Measurements from ENCODE around the gene STARD5.

GRCh38 chr15:81296186-81296585 is 27.8 kb downstream of the STARD5 start:
- TF ChIP-seq POLR2A (IDR thresholded peaks at IDR 0.05) (no peak), EP300 (IDR thresholded peaks at IDR 0.05) (no peak)

Data from tibial nerve (tissue), 3 donors.